ENCODE results near the gene KLHL22. TPM values are rescaled to one million over a fixed set of nuclear protein-coding genes. Genes with fewer than 3 reads are reported as not detected.
A peak's percentile ranks its signal among the peaks of the same experiment; 100 is the strongest.

The KLHL22 gene
- total and polyA plus RNA-seq, 2 donors (not counting 3 experiments of a cell fraction or from before 2014, with no cell fraction given) = 24.2 to 33.6 TPM

DNA sequence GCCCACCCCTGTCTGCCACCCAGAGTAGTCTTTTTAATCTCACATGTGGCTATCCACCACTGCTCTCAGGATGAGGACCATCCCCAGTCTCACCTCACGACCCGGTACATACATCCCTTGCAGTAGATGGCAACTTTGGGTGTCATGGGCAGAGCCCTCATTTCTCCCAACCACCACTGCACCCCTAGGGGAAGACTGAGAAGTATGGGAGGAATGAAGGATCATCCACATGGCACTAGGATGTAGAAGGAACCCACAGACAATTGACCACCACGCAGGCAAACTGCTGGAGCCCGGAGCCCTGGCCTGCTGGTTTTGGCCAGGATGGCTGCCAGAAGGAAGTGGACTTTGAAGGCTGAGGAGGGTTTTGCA lies 56.1 kb downstream of the KLHL22 start:
- no TSS peak for BruUV-seq (replicated peaks)
- no peak for DNase-seq (ENCODE audit: low read depth, low spot score)
- peaks cover 14% of the 10 kb centered on the region for H3K79me2 ChIP-seq (ENCODE audit: control insufficient read depth, insufficient read depth, low read length)
- H3K36me3 ChIP-seq (ENCODE audit: control insufficient read depth in 2 of 2, extremely low read depth in 1 of 2, insufficient read depth in 2 of 2, low read length in 2 of 2) = peaks cover 0 to 2% of the 10 kb centered on the region in 2 experiments
- no peak overlapping the region for H3K4me2 ChIP-seq (ENCODE audit: insufficient read depth, low read length)
- no peaks in the 10 kb centered on the region for H3K27me3 ChIP-seq (ENCODE audit: control insufficient read depth in 2 of 2, insufficient read depth in 2 of 2, low read length in 2 of 2)
- no peak overlapping the region for H3K27ac ChIP-seq (ENCODE audit: insufficient read depth, low read depth, low read length)
- ChIA-PET POLR2A (no interaction called here), CTCF (interaction anchor here (1.6 to 2.9 kb wide), 2 partner anchors 9 to 17 kb away, joined by 6 to 18 read pairs; no protein-coding TSS in a partner anchor)
- H3K4me3 ChIP-seq (replicated peaks in 1 of 3; ENCODE audit: insufficient read depth in 1 of 3, low read depth in 1 of 3, low read length in 3 of 3) = no peak overlapping the region
- TF ChIP-seq, protein P1, sequence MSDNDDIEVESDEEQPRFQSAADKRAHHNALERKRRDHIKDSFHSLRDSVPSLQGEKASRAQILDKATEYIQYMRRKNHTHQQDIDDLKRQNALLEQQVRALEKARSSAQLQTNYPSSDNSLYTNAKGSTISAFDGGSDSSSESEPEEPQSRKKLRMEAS (IDR thresholded peaks at IDR 0.05; ENCODE audit: insufficient read depth, insufficient read length) = no peak
- TF ChIP-seq POLR2AphosphoS5 (IDR thresholded peaks at IDR 0.05; ENCODE audit: insufficient read depth, low read depth, low read length) = no peak
- H4K20me1 ChIP-seq (replicated peaks; ENCODE audit: control insufficient read depth, extremely low read depth, insufficient read depth, low read length) = no peaks in the 10 kb centered on the region
- H3K9ac ChIP-seq (replicated peaks; ENCODE audit: extremely low read depth, insufficient read depth, low read length) = no peak overlapping the region
- dilution Hi-C loops (cut with MboI; ENCODE audit: extremely low pct_ligation_motif_present, low sequenced_read_pairs) = no loop called here
- no peak for FAIRE-seq
- H2AFZ ChIP-seq (ENCODE audit: low read depth, low read length) = no peak overlapping the region
- no peaks in the 10 kb centered on the region for H3K9me1 ChIP-seq (replicated peaks; ENCODE audit: control insufficient read depth, extremely low read depth, insufficient read depth, low read length)
- no peaks in the 10 kb centered on the region for H3K9me3 ChIP-seq (replicated peaks; ENCODE audit: control insufficient read depth, insufficient read depth, low read length)
- intact Hi-C loops (cut with micrococcal nuclease) = loop anchor here (5.0 kb wide), 1 partner anchor 58 kb away; the partner anchor contains the start of gene KLHL22
- peaks cover 11% of the 10 kb centered on the region for H3K4me1 ChIP-seq (ENCODE audit: control insufficient read depth, extremely low read depth, insufficient read depth, low read length)

DNA sequence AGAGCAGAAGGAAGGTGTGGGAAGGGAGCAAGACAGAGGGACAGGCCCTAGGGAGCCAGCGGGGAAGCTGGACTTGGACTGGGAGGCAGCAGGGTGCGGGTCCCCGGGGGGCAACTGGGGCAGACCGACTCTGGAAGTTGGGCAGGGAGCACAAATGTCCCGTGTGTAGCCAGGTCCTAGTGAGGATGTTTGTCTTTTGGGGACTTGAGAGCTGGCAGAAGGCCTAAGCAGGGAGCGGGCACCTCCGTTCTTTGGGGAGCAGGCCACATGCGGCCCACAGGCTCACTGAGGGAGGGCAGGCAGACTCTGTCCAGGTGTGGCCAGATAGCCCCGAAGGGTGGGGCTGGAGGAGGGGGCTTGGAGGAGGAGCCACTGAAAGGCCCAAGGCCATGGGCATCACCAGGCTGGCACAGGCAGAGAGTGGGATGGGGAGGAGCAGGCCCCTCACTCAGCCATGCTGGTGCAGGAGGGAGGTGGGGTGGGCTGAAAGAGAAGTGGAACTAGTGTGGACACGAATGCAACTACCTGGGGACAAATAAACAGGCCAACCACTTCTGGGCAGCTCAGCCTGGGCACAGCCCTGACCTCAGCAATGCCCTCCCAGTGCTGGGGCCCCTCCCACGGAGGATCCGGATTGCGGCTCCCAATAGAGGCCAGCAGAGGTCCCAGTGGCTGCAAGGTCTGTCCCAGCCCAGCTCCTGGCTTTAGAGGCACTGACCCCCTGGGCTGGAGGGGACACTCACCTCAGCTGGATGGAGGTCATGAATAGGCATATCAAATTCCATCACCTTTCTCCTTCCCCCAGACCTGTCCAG lies 56.7 kb downstream of the KLHL22 start:
- Histone ChIP-seq H4K20me1 (replicated peaks; ENCODE audit: control insufficient read depth, extremely low read depth, insufficient read depth, low read length) (no peaks in the 10 kb centered on the region), H3K27ac (ENCODE audit: insufficient read depth, low read depth, low read length) (no peak overlapping the region), H2AFZ (ENCODE audit: low read depth, low read length) (no peak overlapping the region), H3K4me2 (ENCODE audit: insufficient read depth, low read length) (no peak overlapping the region), H3K9me3 (replicated peaks; ENCODE audit: control insufficient read depth, insufficient read depth, low read length) (no peaks in the 10 kb centered on the region), H3K4me3 (replicated peaks in 1 of 3; ENCODE audit: insufficient read depth in 1 of 3, low read depth in 1 of 3, low read length in 3 of 3) (no peak overlapping the region), H3K4me1 (ENCODE audit: control insufficient read depth, extremely low read depth, insufficient read depth, low read length) (peaks cover 11% of the 10 kb centered on the region), H3K36me3 (ENCODE audit: control insufficient read depth in 2 of 2, extremely low read depth in 1 of 2, insufficient read depth in 2 of 2, low read length in 2 of 2) (peaks cover 0 to 2% of the 10 kb centered on the region in 2 experiments), H3K79me2 (ENCODE audit: control insufficient read depth, insufficient read depth, low read length) (peaks cover 14% of the 10 kb centered on the region), H3K9ac (replicated peaks; ENCODE audit: extremely low read depth, insufficient read depth, low read length) (no peak overlapping the region), H3K27me3 (ENCODE audit: control insufficient read depth in 2 of 2, insufficient read depth in 2 of 2, low read length in 2 of 2) (no peaks in the 10 kb centered on the region), H3K9me1 (replicated peaks; ENCODE audit: control insufficient read depth, extremely low read depth, insufficient read depth, low read length) (no peaks in the 10 kb centered on the region)
- dilution Hi-C loops (cut with MboI; ENCODE audit: extremely low pct_ligation_motif_present, low sequenced_read_pairs) = no loop called here
- peak; percentile 35 for FAIRE-seq
- intact Hi-C loops (cut with micrococcal nuclease) = loop anchor here (5.0 kb wide), 1 partner anchor 58 kb away; the partner anchor contains the start of gene KLHL22
- CTCF ChIA-PET = interaction anchor here (1.6 to 2.9 kb wide), 3 partner anchors 10 to 21 kb away, joined by 6 to 18 read pairs (median 9); no protein-coding TSS in a partner anchor
- no TSS peak for BruUV-seq (replicated peaks)
- TF ChIP-seq JUN (IDR thresholded peaks at IDR 0.05; ENCODE audit: borderline replicate concordance, insufficient read depth, insufficient read length, low read depth) = no peak
- TF ChIP-seq POLR2AphosphoS5 (IDR thresholded peaks at IDR 0.05; ENCODE audit: insufficient read depth, low read depth, low read length) = no peak
- TF ChIP-seq, protein P1 (IDR thresholded peaks at IDR 0.05; ENCODE audit: insufficient read depth, insufficient read length) = no peak
- TF ChIP-seq FOS (IDR thresholded peaks at IDR 0.05; ENCODE audit: borderline replicate concordance, insufficient read depth, low read length) = no peak
- TF ChIP-seq, protein P2, sequence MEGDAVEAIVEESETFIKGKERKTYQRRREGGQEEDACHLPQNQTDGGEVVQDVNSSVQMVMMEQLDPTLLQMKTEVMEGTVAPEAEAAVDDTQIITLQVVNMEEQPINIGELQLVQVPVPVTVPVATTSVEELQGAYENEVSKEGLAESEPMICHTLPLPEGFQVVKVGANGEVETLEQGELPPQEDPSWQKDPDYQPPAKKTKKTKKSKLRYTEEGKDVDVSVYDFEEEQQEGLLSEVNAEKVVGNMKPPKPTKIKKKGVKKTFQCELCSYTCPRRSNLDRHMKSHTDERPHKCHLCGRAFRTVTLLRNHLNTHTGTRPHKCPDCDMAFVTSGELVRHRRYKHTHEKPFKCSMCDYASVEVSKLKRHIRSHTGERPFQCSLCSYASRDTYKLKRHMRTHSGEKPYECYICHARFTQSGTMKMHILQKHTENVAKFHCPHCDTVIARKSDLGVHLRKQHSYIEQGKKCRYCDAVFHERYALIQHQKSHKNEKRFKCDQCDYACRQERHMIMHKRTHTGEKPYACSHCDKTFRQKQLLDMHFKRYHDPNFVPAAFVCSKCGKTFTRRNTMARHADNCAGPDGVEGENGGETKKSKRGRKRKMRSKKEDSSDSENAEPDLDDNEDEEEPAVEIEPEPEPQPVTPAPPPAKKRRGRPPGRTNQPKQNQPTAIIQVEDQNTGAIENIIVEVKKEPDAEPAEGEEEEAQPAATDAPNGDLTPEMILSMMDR (IDR thresholded peaks at IDR 0.05; ENCODE audit: extremely low read depth in 1 of 2, insufficient read depth in 1 of 2, low read depth in 1 of 2, low read length in 2 of 2) = peak in 1 of 2 donors; percentile 31
- TF ChIP-seq POLR2A (IDR thresholded peaks at IDR 0.05; ENCODE audit: low read depth, low read length) = no peak
- TF ChIP-seq GATA2 (IDR thresholded peaks at IDR 0.05; ENCODE audit: insufficient read depth, insufficient read length, low read depth, low read length) = no peak
- DNase-seq (ENCODE audit: low read depth, low spot score) = no peak
- POLR2A ChIA-PET = no interaction called here

Data from endothelial cell of umbilical vein (primary cell).